Tibial nerve (tissue), 4 donors: ENCODE measurements around the gene KMT5C.

Experiments used
- CTCF ChIP-seq, 5 experiments: fragments of 200-600 bp in 3 of 5; fragments of 450-650 bp in 2 of 5; sonication (generic) in 3 of 5; IDR thresholded peaks; one replicate each; pipeline ENCODE4 v1.5.1; 2016 to 2019; ENCODE audit warnings: antibody characterized with exemption in 5 of 5, mild to moderate bottlenecking in 3 of 5, moderate library complexity in 2 of 5
- EP300 ChIP-seq, 2 donors: sonication (generic); formaldehyde crosslinking; IDR thresholded peaks; one replicate each; pipeline ENCODE4 v1.6.1; 2017; ENCODE audit warnings: antibody characterized with exemption in 2 of 2, mild to moderate bottlenecking in 1 of 2
- POLR2A ChIP-seq, 2 donors: fragments of 450-650 bp; IDR thresholded peaks; one replicate each; pipeline ENCODE4 v1.6.1; 2017; ENCODE audit warnings: antibody characterized with exemption in 2 of 2, mild to moderate bottlenecking in 2 of 2, moderate library complexity in 2 of 2

DNA sequence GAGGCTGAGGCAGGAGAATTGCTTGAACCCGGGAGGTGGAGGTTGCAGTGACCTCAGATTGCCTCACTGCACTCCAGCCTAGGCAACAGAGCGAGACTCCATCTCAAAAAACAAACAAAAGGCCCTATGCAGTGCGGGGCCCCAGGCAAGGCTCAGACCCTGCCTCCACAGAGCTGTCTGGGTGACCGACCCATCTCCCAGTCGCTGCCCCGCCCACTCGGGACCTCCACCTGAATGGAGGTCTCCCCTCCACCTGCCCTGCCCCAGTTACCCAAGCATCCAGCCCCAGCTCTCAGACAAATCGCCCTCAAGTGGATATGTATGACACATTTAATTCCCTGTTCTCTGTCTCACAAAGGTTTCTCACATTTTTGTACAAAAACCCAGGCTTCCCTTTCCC is 25.6 kb downstream of the KMT5C start:
- no peak for TF ChIP-seq POLR2A (IDR thresholded peaks at IDR 0.05)
- no peak for TF ChIP-seq CTCF (IDR thresholded peaks at IDR 0.05)
- TF ChIP-seq EP300 (IDR thresholded peaks at IDR 0.05), result no peak
